ENCODE results near the gene HTR4.
A peak's percentile ranks its signal among the peaks of the same experiment; 100 is the strongest.
"Not testable (repeated sequence)": the region's sequence is repeated elsewhere in the genome, so short reads cannot be mapped to it uniquely, and the experiment has no call there.

Gene HTR4

DNA sequence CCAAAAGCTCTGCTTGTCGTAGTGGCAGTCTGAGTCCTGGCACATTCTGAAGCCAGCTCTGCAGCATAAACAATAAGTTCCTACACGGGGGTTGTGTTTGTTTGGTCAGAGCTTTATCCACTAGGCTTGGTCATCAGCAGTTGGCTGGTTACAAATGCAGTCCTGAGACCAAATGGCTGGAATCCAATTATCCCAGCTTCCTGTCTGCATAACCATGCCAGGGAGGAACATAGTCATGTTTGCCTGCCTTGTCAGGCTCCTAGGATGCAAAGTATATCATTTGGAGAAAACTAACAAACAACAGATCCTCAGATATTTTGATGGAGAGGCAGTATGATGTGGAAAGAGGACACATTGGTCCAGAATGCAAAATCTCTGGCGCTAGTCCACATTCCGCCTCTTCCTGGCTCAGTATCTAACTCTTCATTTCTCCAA is 184.8 kb downstream of the HTR4 start:
- Mint-ChIP-seq H3K4me1 (ENCODE audit: low read depth) (no peaks in the 10 kb centered on the region), H3K9me3 (ENCODE audit: low read depth) (no peaks in the 10 kb centered on the region), H3K27me3 (no peaks in the 10 kb centered on the region), H3K27ac (no peak overlapping the region), H3K36me3 (no peaks in the 10 kb centered on the region), H3K4me3 (no peak overlapping the region)

DNA sequence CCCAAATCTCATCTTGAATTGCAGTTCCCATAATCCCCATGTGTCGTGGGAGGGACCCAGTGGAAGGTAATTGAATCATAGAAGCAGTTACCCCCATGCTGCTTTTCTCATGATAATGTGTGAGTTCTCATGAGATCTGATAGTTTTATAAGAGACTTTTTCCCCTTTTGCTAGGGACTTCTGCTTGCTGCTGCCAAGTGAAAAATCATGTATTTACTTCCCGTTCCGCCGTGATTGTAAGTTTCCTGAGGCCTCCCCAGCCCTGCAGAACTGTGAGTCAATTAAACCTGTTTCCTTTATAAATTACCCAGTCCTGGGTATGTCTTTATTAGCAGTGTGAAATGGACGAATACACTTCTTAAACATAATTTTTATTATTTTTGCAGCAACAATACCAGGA is 185.6 kb downstream of the HTR4 start:
- H3K27me3 Mint-ChIP-seq; H3K4me1 Mint-ChIP-seq (ENCODE audit: low read depth); H3K9me3 Mint-ChIP-seq (ENCODE audit: low read depth); H3K27ac Mint-ChIP-seq; H3K36me3 Mint-ChIP-seq; H3K4me3 Mint-ChIP-seq: not testable (repeated sequence)

DNA sequence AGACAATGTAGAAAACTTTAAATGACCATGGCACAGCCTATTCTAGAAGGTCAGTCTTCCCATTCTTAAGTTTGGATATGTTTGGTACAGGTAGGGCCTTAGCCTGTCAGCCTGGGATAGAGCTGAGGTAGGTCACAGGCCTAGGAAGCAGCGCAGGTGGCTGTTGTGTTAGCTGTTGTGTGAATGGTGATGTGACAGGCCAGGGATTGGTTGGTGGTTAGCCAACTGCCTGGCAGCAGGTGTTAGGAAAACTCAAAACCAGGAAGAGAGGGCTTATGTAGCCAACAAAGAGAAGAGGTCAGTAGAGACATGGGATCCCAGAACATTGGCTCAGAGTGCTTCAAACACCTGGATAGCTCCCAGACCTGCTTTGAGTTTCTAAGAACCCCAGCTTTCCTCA is 186.4 kb downstream of the HTR4 start:
- no peak overlapping the region for H3K4me3 Mint-ChIP-seq
- no peaks in the 10 kb centered on the region for H3K9me3 Mint-ChIP-seq (ENCODE audit: low read depth)
- no peaks in the 10 kb centered on the region for H3K36me3 Mint-ChIP-seq
- H3K27ac Mint-ChIP-seq: no peak overlapping the region
- H3K4me1 Mint-ChIP-seq (ENCODE audit: low read depth): no peaks in the 10 kb centered on the region
- peaks cover 1% of the 10 kb centered on the region for H3K27me3 Mint-ChIP-seq

DNA sequence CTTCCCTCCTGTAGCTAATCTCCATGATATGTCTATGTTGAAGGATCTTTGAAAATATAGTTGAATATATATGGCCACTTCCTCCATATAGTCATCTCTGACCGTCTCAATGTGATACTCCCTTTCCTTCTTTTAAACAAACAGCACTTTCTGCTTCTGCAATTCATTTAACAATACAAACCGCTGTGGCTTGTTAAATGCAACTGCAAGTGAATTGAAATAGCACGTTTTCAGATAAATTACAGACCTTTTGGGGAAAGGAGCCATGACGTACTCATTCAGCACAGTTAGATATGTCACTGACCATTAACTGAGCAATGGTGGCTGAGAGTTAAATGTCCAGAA is 188.1 kb downstream of the HTR4 start:
- Mint-ChIP-seq H3K27me3 (peaks cover 1% of the 10 kb centered on the region), H3K27ac (no peak overlapping the region), H3K4me3 (no peak overlapping the region), H3K4me1 (ENCODE audit: low read depth) (no peaks in the 10 kb centered on the region), H3K9me3 (ENCODE audit: low read depth) (no peaks in the 10 kb centered on the region), H3K36me3 (no peaks in the 10 kb centered on the region)

- Mint-ChIP-seq H3K4me3 (no peak overlapping the region), H3K36me3 (no peaks in the 10 kb centered on the region), H3K27ac (no peak overlapping the region), H3K27me3 (peaks cover 1% of the 10 kb centered on the region), H3K9me3 (ENCODE audit: low read depth) (no peaks in the 10 kb centered on the region), H3K4me1 (ENCODE audit: low read depth) (no peaks in the 10 kb centered on the region)
Observed at GRCh38 chr5:148465381-148466235, 188.7 kb downstream of the HTR4 start.

DNA sequence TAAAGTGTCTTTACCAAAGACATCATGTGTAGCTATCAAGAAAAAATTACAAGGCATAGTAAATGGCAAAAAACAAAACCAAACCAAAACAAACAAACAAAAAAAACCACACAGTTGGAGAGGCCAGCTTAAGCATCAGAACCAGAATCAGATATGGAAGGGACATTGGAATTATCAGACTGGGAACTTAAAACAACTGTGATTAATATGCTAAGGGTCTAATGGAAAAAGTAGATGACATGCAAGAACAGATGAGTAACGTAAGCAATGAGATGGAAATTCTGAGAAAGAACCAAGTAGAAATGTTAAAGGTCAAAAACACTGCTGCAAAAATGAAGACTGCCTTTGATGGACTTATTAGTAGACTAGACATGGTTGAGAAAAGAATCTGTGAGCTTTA is 194.7 kb downstream of the HTR4 start:
- peak overlapping the region; percentile 42 for H3K27ac Mint-ChIP-seq
- peaks cover 17% of the 10 kb centered on the region for H3K27me3 Mint-ChIP-seq

DNA sequence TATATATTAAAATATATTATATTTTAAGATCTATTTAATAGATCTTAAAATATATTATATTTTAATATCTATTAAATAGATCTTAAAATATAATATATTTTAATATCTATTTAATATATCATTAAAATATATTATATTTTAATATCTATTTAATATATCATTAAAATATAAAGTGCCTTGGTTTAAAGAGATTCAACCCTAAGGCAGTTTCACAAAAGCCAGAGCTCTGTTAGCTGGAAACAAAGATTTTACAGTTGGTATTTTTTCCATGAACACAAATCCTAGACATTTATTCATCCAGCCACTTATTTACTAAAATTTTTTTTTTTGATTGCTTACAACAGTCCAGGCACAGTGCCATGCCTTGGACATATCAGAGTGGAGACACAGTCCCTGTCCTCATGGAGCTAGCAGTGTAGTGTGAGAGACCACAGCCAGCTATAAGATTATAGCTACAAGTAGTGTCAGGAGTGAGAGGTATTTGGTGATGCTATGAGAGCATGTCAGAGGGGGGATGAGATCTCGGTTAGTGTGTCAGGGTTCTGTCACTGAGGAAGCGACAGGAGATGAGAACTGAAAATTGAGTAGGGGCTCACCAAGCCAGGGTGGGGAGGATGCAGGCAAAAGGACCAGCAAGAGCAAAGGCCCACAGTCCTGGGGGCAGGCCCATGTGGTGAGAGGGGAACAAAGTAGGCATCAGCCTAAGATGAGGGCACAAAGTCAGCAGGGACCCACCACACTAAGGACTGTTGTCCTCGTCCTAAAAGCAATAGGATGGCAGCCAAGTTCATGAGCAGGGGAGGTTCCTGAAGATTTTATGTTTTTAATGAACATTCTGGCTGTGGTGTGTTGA is 196.1 kb downstream of the HTR4 start:
- Mint-ChIP-seq H3K27me3 (peaks cover 16% of the 10 kb centered on the region), H3K27ac (no peak overlapping the region), H3K36me3 (no peaks in the 10 kb centered on the region), H3K9me3 (ENCODE audit: low read depth) (no peaks in the 10 kb centered on the region), H3K4me1 (ENCODE audit: low read depth) (peaks cover 6% of the 10 kb centered on the region), H3K4me3 (no peak overlapping the region)

More for the DNA sequence above, 194.7 kb downstream of the HTR4 start:
- Mint-ChIP-seq H3K4me3 (no peak overlapping the region), H3K4me1 (ENCODE audit: low read depth) (peaks cover 6% of the 10 kb centered on the region), H3K9me3 (ENCODE audit: low read depth) (no peaks in the 10 kb centered on the region), H3K36me3 (no peaks in the 10 kb centered on the region)

DNA sequence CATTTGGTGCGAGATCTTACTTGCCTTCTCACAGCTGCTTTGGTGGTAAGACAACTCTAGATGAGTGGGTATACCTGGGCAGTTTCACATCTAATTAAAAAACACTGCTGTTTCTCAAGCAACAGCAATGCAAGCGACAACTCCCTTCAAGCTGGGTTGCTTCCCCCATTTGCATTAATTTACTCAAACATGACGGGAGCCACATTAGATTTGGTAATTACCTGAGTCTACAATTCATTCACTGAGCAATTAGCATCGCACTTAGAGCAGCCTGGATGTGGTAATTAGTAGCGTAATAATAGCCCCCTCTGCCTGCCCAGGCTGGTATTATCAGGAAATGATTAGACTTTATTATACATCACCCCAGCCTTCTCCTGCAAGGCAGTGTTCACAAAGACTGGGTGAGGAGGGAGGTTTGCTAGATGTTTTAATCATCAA is 197.1 kb downstream of the HTR4 start:
- Mint-ChIP-seq H3K27ac (no peak overlapping the region), H3K4me1 (ENCODE audit: low read depth) (peaks cover 6% of the 10 kb centered on the region), H3K36me3 (no peaks in the 10 kb centered on the region), H3K4me3 (no peak overlapping the region), H3K9me3 (ENCODE audit: low read depth) (no peaks in the 10 kb centered on the region), H3K27me3 (peaks cover 18% of the 10 kb centered on the region)

GRCh38 chr5:148455185-148455584 is 199.1 kb downstream of the HTR4 start:
- Mint-ChIP-seq H3K4me1 (ENCODE audit: low read depth) (peaks cover 6% of the 10 kb centered on the region), H3K36me3 (no peaks in the 10 kb centered on the region), H3K27me3 (peaks cover 18% of the 10 kb centered on the region), H3K9me3 (ENCODE audit: low read depth) (no peaks in the 10 kb centered on the region), H3K27ac (no peak overlapping the region), H3K4me3 (no peak overlapping the region)

DNA sequence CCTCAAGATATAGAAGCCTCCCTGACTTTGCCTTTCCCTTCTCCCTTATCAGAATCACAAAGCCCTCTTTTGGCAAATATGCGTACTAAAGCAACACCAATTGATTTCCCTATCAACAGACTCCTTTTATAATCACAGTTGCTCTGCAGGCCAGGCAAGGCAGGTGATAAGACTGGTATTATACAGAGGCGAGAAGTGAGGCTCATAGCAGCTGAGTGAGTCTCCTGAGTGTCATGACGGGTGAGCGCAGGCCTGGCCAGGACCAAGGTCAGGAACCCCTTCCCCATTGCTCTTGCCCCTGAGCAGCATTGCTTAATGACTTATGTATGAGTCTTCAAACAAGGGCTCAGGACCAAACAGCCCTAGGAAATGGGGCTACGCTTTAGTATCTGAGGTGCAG is 199.8 kb downstream of the HTR4 start:
- Mint-ChIP-seq H3K4me1 (ENCODE audit: low read depth) (peaks cover 3% of the 10 kb centered on the region), H3K4me3 (no peak overlapping the region), H3K36me3 (no peaks in the 10 kb centered on the region), H3K27me3 (peaks cover 18% of the 10 kb centered on the region), H3K9me3 (ENCODE audit: low read depth) (no peaks in the 10 kb centered on the region), H3K27ac (no peak overlapping the region)

DNA sequence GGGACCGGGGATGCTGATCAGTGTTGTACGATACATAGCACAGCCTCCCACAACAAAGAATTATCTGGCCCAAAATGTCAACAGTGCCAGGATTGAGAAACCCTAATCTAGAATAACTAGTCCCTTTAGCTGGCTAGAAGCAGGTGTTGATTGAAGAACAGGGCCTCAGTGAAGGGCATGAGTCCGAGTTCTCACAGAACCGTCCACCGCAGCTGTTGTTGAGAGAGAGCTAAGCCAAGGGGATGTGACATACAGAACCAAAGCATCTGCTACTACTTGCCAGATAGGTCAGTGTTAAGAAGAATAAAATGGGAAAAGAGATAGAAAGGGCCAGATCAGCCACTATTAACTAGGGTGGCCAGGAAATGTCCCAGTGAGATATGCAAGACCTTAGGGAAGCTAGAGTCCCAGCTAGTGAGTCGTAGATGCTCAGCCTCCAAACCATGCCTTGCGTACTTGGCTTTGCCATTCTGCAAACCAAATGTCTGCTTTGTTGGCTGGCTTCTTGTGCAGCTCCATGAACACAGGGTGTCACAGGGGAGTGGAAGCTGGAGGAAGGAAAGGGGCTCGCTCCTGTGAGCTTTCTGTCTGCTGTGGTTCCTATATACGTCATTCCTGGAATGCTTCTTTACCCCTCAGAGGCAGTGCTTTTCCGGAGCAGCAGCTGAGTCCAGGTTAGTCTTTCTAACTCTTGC is 201.7 kb downstream of the HTR4 start:
- H3K4me3 Mint-ChIP-seq: no peak overlapping the region
- H3K36me3 Mint-ChIP-seq: no peaks in the 10 kb centered on the region
- H3K27me3 Mint-ChIP-seq: peaks cover 11% of the 10 kb centered on the region
- no peaks in the 10 kb centered on the region for H3K9me3 Mint-ChIP-seq (ENCODE audit: low read depth)
- H3K4me1 Mint-ChIP-seq (ENCODE audit: low read depth): no peaks in the 10 kb centered on the region
- H3K27ac Mint-ChIP-seq: no peak overlapping the region

DNA sequence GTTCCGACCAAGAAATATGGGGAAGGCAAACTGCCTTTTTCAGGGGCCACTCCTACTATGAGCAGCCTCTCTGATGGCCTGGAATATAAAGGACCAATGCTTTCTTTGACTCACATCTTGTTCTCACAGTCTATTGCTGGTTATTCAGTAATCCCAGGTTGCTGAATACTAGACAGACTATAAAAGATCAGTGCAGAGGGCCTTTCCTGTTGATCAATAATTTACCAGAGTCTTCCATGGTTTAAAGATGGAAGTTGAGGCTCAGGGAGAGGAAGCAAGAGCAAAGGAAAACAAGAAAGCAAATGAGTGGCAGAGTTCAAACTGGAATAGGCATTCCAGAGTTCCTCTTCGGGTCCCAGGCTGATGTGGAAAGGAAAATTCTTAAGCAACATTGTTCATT is 207.7 kb downstream of the HTR4 start:
- H3K4me1 Mint-ChIP-seq (ENCODE audit: low read depth): no peaks in the 10 kb centered on the region

DNA sequence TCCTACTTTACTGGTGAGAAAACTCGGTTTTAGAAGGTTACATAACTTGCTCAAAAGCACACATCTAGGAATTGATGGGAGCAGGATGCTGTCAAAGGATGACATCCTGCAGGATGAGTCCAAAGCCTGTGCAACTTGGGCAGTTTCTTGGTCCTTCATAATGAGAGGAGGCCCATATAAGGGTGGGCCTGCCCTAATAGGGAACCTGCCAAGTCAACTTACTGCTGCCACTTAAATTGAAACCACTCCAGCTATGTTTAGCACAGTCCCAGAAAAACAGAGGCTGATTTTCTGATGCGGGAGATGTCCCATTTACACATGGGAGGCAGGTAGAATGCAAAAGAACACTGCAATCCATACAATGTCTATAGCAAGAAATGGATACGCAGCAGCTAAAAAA is 208.7 kb downstream of the HTR4 start:
- no peaks in the 10 kb centered on the region for H3K4me1 Mint-ChIP-seq (ENCODE audit: low read depth)
- no peak overlapping the region for H3K27ac Mint-ChIP-seq
- H3K27me3 Mint-ChIP-seq: no peaks in the 10 kb centered on the region
- no peaks in the 10 kb centered on the region for H3K36me3 Mint-ChIP-seq
- H3K4me3 Mint-ChIP-seq: no peak overlapping the region
- no peaks in the 10 kb centered on the region for H3K9me3 Mint-ChIP-seq (ENCODE audit: low read depth)

More for the DNA sequence above, 207.7 kb downstream of the HTR4 start:
- Mint-ChIP-seq H3K4me3 (no peak overlapping the region), H3K27ac (no peak overlapping the region), H3K27me3 (no peaks in the 10 kb centered on the region), H3K36me3 (no peaks in the 10 kb centered on the region), H3K9me3 (ENCODE audit: low read depth) (no peaks in the 10 kb centered on the region)

- no peaks in the 10 kb centered on the region for H3K27me3 Mint-ChIP-seq
- no peaks in the 10 kb centered on the region for H3K9me3 Mint-ChIP-seq (ENCODE audit: low read depth)
Observed at GRCh38 chr5:148443998-148444397, 210.3 kb downstream of the HTR4 start.

GRCh38 chr5:148443241-148443640 is 211.1 kb downstream of the HTR4 start:
- no peaks in the 10 kb centered on the region for H3K27me3 Mint-ChIP-seq
- no peaks in the 10 kb centered on the region for H3K9me3 Mint-ChIP-seq (ENCODE audit: low read depth)
- no peak overlapping the region for H3K4me3 Mint-ChIP-seq
- H3K4me1 Mint-ChIP-seq (ENCODE audit: low read depth): no peaks in the 10 kb centered on the region
- H3K36me3 Mint-ChIP-seq: peaks cover 3% of the 10 kb centered on the region
- no peak overlapping the region for H3K27ac Mint-ChIP-seq

More at GRCh38 chr5:148443998-148444397, 210.3 kb downstream of the HTR4 start:
- Mint-ChIP-seq H3K36me3 (peaks cover under 1% of the 10 kb centered on the region), H3K4me3 (no peak overlapping the region), H3K27ac (peak overlapping the region; percentile 56), H3K4me1 (ENCODE audit: low read depth) (no peaks in the 10 kb centered on the region)
